Caco-2 (cell line): ENCODE measurements around the gene LRMDA. TPM values are rescaled to one million over a fixed set of nuclear protein-coding genes. Genes with fewer than 3 reads are reported as not detected.

ENCODE experiments used
- BruUV-seq: library from RNA; stranded (reverse); fragments of 400-500 nt; replicated peaks from 2 replicates; lab custom pipeline; 2021; lab: Mats Ljungman, UMichigan
- CTCF ChIA-PET: fragments of 300-600 bp; sonication (Branson Sonifier 250); formaldehyde crosslinking; loops from one replicate; lab custom pipeline; 2022; ENCODE audit warnings: antibody characterized with exemption; lab: Charles Lee
- POLR2A ChIA-PET: fragments of 300-600 bp; sonication (Branson Sonifier 250); formaldehyde crosslinking; loops from one replicate; lab custom pipeline; 2022; ENCODE audit warnings: antibody characterized with exemption; lab: Charles Lee
- DNase-seq, 2 experiments: peaks; one replicate each; pipeline versions ENCODE4 v3.0.0 to v3.0.0-alpha.2; 2020 to 2022
- H3K27me3 ChIP-seq: replicated peaks from 2 replicates; pipeline ENCODE4 v1.6.0; 2011; ENCODE audit warnings: low read length; ENCODE audit not compliant: control insufficient read depth, insufficient read depth
- H3K36me3 ChIP-seq: 2 replicates; pipeline ENCODE4 v1.5.1; 2011; ENCODE audit warnings: low read length; ENCODE audit not compliant: control insufficient read depth, insufficient read depth
- H3K4me1 ChIP-seq: fragments of 250-450 bp; sonication (Bioruptor Pico); 2 replicates; pipeline ENCODE4 v1.5.1; 2020; ENCODE audit warnings: mild to moderate bottlenecking
- H3K4me3 ChIP-seq: 2 replicates; pipeline ENCODE4 v1.5.1; 2011; ENCODE audit warnings: low read depth, mild to moderate bottlenecking, control low read depth, low read length
- H3K9me3 ChIP-seq: fragments of 250-450 bp; sonication (Bioruptor Pico); 2 replicates; pipeline ENCODE4 v1.5.1; 2020; ENCODE audit warnings: mild to moderate bottlenecking, moderate library complexity
- H3K27ac Mint-ChIP-seq: one replicate; pipeline ENCODE4 v1.8.0; 2022; ENCODE audit warnings: mixed read lengths; ENCODE audit not compliant: unreplicated experiment
- H3K27me3 Mint-ChIP-seq: one replicate; pipeline ENCODE4 v1.8.0; 2022; ENCODE audit warnings: mixed read lengths; ENCODE audit not compliant: insufficient read depth, unreplicated experiment
- H3K36me3 Mint-ChIP-seq: one replicate; pipeline ENCODE4 v1.8.0; 2022; ENCODE audit warnings: mild to moderate bottlenecking, mixed read lengths; ENCODE audit not compliant: insufficient read depth, unreplicated experiment
- H3K4me1 Mint-ChIP-seq: one replicate; pipeline ENCODE4 v1.8.0; 2022; ENCODE audit warnings: low read depth, mixed read lengths; ENCODE audit not compliant: unreplicated experiment
- H3K4me3 Mint-ChIP-seq: one replicate; pipeline ENCODE4 v1.8.0; 2022; ENCODE audit warnings: mild to moderate bottlenecking, moderate library complexity, mixed read lengths; ENCODE audit not compliant: unreplicated experiment
- H3K9me3 Mint-ChIP-seq: one replicate; pipeline ENCODE4 v1.8.0; 2022; ENCODE audit warnings: mixed read lengths; ENCODE audit not compliant: unreplicated experiment
- CTCF ChIP-seq, 2 experiments: fragments of 200-600 bp in 1 of 2; IDR thresholded peaks; 1 replicate in 1 of 2; 2 replicates in 1 of 2; pipeline versions ENCODE4 v1.5.1 to v1.8.0; 2011 to 2022; ENCODE audit warnings: antibody characterized with exemption in 1 of 2, control low read depth in 1 of 2, inconsistent platforms in 1 of 2, low read depth in 1 of 2, low read length in 1 of 2, mild to moderate bottlenecking in 1 of 2, moderate library complexity in 1 of 2; ENCODE audit not compliant: insufficient read depth in 1 of 2, severe bottlenecking in 1 of 2, unreplicated experiment in 1 of 2
- intact Hi-C: fragments of 100-400 bp; cut with micrococcal nuclease; formaldehyde crosslinking; loops from one replicate; pipeline ENCODE4 v1.10.0; 2022; ENCODE audit not compliant: unreplicated experiment
- total RNA-seq: library from RNA; stranded (reverse); gene quantifications from 2 replicates; pipeline ENCODE4 v1.2.3, GENCODE V29; 2022

LRMDA gene
- total RNA-seq, 1 experiment from 2014 or later: 18.5 TPM

- H3K9me3 ChIP-seq: peaks cover 15% of the 10 kb centered on the region
- ChIA-PET POLR2A (no interaction called here), CTCF (no interaction called here)
- intact Hi-C loops: no loop called here
- Mint-ChIP-seq H3K27me3 (no peaks in the 10 kb centered on the region), H3K9me3 (peaks cover 15% of the 10 kb centered on the region), H3K27ac (no peak overlapping the region), H3K36me3 (peaks cover 1% of the 10 kb centered on the region), H3K4me1 (no peaks in the 10 kb centered on the region), H3K4me3 (no peak overlapping the region)
- no peaks in the 10 kb centered on the region for H3K4me1 ChIP-seq
- no peaks in the 10 kb centered on the region for H3K36me3 ChIP-seq
- no peak for TF ChIP-seq CTCF (IDR thresholded peaks at IDR 0.05; ENCODE audit: insufficient read depth in 1 of 2, low read depth in 1 of 2, low read length in 1 of 2, severe bottlenecking in 1 of 2, unreplicated experiment in 1 of 2)
- DNase-seq: no peak
- no peaks in the 10 kb centered on the region for H3K27me3 ChIP-seq
- BruUV-seq: no TSS peak
- no peak overlapping the region for H3K4me3 ChIP-seq
These were observed 839.0 kb downstream of the LRMDA start for GRCh38 chr10:76270464-76270863.

DNA sequence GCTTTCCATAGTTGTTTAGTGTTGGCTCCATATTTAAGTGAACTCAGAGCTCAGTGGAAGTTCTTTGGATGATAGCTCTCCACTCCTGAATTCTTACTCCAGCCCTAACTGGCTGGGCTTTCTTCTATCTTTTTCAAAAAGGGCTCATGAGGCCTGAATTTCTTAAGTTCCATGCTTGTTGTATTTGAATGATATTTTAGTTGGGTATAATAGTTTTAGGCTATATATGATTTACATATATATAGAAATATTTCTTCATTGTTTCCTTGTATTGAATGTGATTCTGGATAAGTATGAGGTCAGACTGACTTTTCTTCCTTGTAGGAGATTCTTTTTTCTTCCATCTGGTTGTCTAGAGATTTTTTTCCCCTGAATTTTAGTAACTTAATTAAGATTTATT lies 843.5 kb downstream of the LRMDA start:
- POLR2A ChIA-PET: no interaction called here
- peaks cover 9% of the 10 kb centered on the region for H3K36me3 Mint-ChIP-seq
- no peak for DNase-seq
- no peak for TF ChIP-seq CTCF (IDR thresholded peaks at IDR 0.05; ENCODE audit: insufficient read depth in 1 of 2, low read depth in 1 of 2, low read length in 1 of 2, severe bottlenecking in 1 of 2, unreplicated experiment in 1 of 2)
- Histone ChIP-seq H3K27me3 (no peaks in the 10 kb centered on the region), H3K4me3 (no peak overlapping the region), H3K9me3 (peaks cover 11% of the 10 kb centered on the region), H3K36me3 (no peaks in the 10 kb centered on the region), H3K4me1 (no peaks in the 10 kb centered on the region)
- no peaks in the 10 kb centered on the region for H3K27me3 Mint-ChIP-seq
- intact Hi-C loops: no loop called here
- peaks cover 31% of the 10 kb centered on the region for H3K9me3 Mint-ChIP-seq
- H3K4me3 Mint-ChIP-seq: no peak overlapping the region
- no peaks in the 10 kb centered on the region for H3K4me1 Mint-ChIP-seq
- CTCF ChIA-PET: no interaction called here
- BruUV-seq: no TSS peak
- no peak overlapping the region for H3K27ac Mint-ChIP-seq

DNA sequence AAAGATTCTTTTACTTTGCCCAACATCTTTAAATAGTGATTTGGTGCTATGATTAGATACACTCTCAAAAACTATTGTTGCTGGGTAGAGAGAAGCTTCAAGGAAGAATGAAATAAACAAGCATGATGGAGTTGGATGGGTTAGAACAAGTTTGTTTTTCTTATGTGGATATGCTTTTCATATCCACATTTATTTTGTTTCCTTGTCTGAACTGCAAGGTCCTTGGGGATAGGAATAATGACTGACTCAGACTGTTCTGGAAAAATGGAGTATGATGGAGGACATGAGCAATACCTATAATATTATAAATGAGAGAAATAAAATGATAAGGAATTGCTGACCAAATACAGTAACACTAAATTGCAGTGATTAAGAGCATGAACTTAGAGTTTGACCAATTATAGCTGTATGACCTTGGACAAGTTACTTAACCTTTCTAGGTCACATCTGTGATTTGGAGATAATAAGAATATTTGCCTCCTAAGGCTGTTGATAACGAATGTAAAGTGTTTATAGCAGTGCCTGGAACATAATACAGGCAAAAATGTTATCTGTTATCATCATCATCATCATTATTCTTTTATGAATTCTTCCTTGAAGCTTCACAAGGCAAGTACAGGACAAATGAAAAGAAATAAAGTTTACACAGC lies 847.5 kb downstream of the LRMDA start:
- no peak overlapping the region for H3K27ac Mint-ChIP-seq
- H3K4me3 Mint-ChIP-seq: no peak overlapping the region
- H3K9me3 ChIP-seq: peaks cover 11% of the 10 kb centered on the region
- H3K9me3 Mint-ChIP-seq: peaks cover 44% of the 10 kb centered on the region
- H3K27me3 ChIP-seq: no peaks in the 10 kb centered on the region
- no TSS peak for BruUV-seq
- no peaks in the 10 kb centered on the region for H3K4me1 Mint-ChIP-seq
- H3K4me1 ChIP-seq: no peaks in the 10 kb centered on the region; the same call in 1 of the 2 replicates
- peaks cover 9% of the 10 kb centered on the region for H3K36me3 Mint-ChIP-seq
- no peak overlapping the region for H3K4me3 ChIP-seq
- ChIA-PET POLR2A (no interaction called here), CTCF (no interaction called here)
- no peaks in the 10 kb centered on the region for H3K27me3 Mint-ChIP-seq
- intact Hi-C loops: no loop called here
- no peak for DNase-seq
- H3K36me3 ChIP-seq: no peaks in the 10 kb centered on the region
- TF ChIP-seq CTCF (IDR thresholded peaks at IDR 0.05; ENCODE audit: insufficient read depth in 1 of 2, low read depth in 1 of 2, low read length in 1 of 2, severe bottlenecking in 1 of 2, unreplicated experiment in 1 of 2): no peak
